Keratinocyte (primary cell): ENCODE results near the gene PSMD2.

Source experiments
- EZH2 ChIP-seq: IDR thresholded peaks from one replicate; pipeline ENCODE4 v1.6.1; 2012; ENCODE audit warnings: inconsistent platforms, mild to moderate bottlenecking, low read length, moderate library complexity
- TF ChIP-seq, protein P1 (sequence below), 3 experiments: IDR thresholded peaks in 1 of 3; conservative IDR thresholded peaks in 1 of 3; optimal IDR thresholded peaks in 1 of 3; 2 replicates in 2 of 3; 3 replicates in 1 of 3; pipeline versions ENCODE3 to v1.5.1; 2011; ENCODE audit warnings: low read length in 3 of 3, mild to moderate bottlenecking in 3 of 3, moderate library complexity in 2 of 3, control low read depth in 1 of 3, inconsistent platforms in 1 of 3; ENCODE audit not compliant: insufficient read depth in 2 of 3; ENCODE audit errors: extremely low read depth in 1 of 3

DNA sequence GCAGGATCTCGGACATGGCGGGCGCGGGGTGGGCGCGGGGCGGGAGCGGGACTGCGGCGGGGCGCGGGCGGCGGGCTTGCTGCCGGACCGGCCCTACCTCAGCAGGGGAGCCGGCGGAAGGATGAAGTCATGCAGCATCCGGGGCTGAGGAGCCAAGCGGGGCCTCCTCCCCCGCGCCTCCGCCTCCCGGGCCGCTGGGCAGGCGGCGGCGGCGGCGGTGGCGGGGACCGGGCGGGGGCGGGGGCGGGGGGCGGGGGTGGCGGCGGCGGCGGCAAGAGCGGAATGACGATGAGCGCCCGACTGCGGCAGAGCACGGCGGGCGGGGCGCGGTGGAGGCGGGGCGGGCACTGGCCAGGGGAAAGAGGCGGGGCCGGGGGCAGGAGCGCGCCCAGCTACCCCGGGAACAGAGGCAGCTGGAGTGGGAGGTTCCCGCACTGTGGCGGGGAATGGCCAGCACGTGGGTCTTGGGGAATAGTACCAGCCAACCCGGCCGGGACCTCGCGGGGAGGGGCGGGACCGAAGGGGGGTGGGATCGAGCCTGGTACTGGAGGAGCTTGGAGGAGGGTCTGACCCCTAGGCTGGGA is 37.7 kb upstream of the PSMD2 start, which contains the start of gene CAMK2N2:
- TF ChIP-seq, protein P1, sequence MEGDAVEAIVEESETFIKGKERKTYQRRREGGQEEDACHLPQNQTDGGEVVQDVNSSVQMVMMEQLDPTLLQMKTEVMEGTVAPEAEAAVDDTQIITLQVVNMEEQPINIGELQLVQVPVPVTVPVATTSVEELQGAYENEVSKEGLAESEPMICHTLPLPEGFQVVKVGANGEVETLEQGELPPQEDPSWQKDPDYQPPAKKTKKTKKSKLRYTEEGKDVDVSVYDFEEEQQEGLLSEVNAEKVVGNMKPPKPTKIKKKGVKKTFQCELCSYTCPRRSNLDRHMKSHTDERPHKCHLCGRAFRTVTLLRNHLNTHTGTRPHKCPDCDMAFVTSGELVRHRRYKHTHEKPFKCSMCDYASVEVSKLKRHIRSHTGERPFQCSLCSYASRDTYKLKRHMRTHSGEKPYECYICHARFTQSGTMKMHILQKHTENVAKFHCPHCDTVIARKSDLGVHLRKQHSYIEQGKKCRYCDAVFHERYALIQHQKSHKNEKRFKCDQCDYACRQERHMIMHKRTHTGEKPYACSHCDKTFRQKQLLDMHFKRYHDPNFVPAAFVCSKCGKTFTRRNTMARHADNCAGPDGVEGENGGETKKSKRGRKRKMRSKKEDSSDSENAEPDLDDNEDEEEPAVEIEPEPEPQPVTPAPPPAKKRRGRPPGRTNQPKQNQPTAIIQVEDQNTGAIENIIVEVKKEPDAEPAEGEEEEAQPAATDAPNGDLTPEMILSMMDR (optimal IDR thresholded peaks at IDR 0.05 in 1 of 3, IDR thresholded peaks at IDR 0.05 in 1 of 3, conservative IDR thresholded peaks at IDR 0.05 in 1 of 3; ENCODE audit: extremely low read depth in 1 of 3, insufficient read depth in 2 of 3, low read length in 3 of 3), result no peak
- no peak for TF ChIP-seq EZH2
